HG02981 (cell line): ENCODE measurements around the gene STAG1.
"Not testable (repeated sequence)": the region's sequence is repeated elsewhere in the genome, so short reads cannot be mapped to it uniquely, and the experiment has no call there.

Experiments used
- ATAC-seq: cut with Tn5 transposase; IDR thresholded peaks from one replicate; pipeline ENCODE4 v1.9.1; 2021; ENCODE audit warnings: mild to moderate bottlenecking, moderate library complexity; ENCODE audit not compliant: unreplicated experiment

The STAG1 gene

DNA sequence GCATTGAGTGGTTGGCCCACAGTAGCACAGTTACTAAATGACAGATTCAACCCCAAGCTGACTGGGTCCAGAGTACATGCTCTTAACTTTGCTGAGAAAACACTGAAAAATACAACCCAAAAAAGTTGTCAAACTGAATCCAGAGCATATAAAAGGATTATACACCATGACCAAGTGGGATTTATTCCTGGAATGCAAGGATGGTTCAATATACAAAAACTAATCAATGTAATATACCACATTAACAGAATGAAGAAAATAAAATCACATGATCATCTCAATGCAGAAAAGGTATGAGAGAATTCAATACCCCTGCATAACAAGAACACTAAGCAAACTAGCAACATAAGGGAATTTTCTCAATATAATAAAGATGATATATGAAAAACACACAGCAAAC, 98.5 kb downstream of the STAG1 start:
- ATAC-seq, result no peak

DNA sequence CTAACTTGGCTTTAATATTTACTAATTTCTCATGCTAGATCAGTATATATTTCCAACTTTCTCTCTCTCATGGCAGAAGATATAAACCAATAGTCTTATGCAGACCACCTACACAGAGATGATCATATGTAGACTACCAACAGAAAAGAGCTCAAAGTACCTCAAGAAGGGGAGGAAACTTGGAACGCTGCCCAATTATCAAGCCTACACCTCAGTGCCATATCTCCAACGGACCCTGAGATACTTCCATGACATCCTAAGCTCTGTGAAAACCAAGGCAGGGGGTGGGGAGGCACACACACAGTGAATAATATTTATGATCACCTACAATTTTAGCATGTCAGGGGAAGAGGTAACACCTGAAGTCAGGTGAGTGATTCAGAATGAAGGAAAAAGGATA, 100.6 kb downstream of the STAG1 start:
- ATAC-seq, result no peak

DNA sequence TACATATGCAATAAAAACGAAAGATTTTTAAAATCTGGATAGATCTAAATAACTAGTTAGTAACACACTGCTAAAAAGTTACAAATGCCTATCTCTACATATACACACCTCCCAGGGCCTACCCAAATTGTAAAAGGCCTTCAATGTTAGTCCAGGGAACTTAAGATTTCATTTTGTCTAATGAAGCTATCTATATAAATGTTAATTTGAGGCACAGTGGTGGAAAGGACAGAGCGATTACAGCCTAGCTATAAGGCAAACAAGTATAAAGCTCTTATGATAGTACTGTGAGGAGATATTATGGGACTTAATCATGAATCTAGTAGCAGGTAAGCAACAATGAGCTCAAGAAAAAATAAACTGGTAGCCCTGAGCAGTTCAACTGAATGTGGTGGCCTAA, 101.7 kb downstream of the STAG1 start:
- no peak for ATAC-seq

DNA sequence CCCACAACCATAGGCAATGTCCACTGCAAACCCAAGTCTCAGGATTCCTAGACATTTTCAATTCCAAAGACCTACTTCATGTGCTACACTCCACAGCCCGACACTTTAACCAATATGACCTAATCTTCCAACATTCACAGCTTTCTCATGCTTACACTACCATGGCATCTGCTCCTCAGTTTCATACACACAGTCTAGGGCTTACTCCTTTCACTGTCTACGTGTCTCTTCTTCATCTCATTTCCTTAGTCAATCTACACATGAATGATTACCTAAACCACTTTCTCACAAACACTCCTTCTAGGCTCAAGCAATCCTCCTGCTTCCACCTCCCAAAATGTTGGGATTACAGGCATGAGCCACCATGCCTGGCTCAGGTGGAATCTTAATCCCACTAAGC, 106.3 kb downstream of the STAG1 start:
- ATAC-seq, result peak; percentile 64

DNA sequence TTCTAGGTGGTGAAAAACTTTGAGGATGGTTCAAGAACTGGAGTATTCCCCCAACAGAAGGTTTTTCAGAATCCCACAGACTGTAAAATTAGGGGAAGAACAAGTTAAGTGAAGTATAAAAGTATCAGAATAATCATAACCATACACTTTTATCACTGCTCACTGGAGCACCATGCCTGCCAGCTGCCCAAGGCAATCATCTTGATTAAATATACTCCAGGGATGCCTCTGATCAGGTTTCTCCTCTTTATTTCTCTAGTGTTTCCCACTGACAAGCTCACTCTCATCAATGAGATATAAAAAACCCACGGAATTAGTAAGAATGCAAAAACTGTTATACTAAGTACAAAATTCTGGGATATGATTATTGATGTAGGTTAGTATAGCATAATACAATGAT, 108.0 kb downstream of the STAG1 start:
- no peak for ATAC-seq

DNA sequence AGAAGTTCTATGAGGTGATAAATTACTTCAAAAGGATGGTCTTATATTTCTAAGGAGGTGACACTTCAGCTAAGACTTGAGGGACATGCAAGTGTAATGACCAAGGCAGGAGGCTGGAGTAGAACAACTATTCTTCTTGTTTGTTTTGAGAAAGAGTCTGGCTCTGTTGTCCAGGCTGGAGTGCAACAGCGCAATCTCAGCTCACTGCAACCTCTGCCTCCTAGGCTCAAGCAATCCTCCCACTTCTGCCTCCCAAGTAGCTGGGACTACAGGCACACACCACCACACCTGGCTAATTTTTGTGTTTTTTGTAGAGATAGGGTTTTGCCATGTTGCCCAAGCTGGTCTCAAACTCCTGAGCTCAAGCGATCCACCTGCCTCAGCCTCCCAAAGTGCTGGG, 108.8 kb downstream of the STAG1 start:
- ATAC-seq, result not testable (repeated sequence)

DNA sequence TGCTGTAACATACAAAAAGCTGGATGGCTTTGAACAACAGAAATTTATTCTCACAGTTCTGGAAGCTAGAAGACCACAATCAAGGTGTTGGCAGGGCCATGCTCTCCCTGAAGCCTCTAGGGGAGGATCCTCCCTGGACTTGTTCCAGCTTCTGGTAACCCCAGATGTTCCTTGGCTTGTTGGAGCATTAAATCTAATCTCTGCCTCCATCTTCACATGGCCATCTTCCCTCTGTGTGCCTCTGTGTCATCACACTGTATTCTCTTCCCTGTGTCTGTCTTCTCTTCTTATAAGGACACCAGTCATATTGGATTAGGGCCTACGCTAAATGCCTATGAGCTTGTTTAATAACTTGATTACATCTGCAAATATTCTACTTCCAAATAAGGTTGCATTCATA, 109.5 kb downstream of the STAG1 start:
- no peak for ATAC-seq

DNA sequence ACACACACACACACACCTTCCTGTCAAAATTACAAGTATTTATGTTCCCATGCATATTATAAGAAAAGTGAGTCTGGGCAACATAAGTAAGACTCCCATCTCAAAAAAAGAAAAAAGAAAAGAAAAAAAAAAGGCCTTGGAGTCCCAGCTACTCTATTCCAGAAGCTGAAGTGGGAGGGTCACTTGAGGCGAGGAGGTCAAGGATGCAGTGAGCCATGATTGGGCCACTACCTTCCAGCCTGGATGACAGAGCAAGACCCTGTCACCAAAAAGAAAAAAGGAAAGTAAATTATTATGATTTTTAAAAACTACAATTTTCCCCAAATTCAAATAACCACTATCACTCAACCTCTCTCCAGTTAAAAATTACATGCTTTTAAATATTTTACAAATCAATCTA, 113.1 kb downstream of the STAG1 start:
- ATAC-seq, result no peak

DNA sequence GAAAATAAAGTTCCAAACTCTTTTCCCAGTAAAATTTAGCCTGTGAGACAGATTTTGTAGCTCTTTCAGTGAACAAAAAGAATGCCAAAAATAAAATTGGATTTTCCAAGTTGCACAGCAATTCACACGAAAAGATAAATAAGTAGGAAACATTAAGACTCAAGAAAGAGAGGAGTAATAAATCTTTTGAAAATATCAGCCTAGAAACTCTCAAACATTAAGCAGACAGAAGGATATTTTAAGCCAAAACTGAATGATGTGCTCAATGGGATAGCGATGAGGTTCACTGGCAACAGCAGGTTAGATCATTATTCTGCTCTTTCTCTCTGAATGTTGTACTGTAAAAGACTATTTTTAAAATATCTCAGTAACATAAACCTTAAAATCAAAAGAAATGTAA, 115.0 kb downstream of the STAG1 start:
- ATAC-seq, result no peak

DNA sequence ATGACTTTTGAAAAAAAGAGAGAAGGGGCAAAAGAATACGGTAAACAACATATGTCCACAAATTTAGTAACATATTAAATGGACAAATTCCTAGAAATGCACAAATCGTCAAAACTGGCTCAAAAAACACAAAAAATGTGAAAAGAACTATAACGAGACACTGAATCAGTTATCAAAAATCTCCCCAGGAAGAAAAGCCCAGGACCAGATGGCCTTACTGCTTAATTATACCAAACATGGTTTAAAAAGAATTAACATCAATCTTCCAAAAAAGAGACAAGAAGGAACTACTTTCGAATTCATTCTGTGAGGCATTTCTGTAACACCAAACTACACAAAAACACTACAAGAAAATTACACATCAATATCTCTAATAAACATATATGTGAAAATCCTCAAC, 117.4 kb downstream of the STAG1 start:
- ATAC-seq, result no peak

DNA sequence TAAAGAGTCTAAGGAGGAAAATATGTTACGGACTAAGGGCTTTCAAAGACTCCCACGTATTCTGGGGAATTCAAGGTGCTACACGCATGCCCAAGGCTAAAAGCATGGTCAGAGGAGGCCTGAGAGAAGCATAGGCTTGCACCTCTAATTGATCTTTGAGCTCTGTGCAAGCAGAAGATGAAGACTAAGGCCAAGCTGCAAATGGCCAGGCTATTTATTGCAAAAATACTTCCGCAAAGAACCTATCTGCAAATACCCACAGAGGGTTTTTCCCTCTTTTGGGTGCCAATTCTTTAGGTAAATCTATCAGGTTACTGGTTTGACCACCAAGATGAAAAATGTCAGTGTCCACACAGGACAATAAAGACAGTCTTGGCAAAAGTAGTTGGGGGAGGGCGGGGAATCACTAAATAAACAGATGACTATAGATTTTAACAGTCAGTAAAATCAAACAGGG, 119.5 kb downstream of the STAG1 start:
- ATAC-seq, result no peak

DNA sequence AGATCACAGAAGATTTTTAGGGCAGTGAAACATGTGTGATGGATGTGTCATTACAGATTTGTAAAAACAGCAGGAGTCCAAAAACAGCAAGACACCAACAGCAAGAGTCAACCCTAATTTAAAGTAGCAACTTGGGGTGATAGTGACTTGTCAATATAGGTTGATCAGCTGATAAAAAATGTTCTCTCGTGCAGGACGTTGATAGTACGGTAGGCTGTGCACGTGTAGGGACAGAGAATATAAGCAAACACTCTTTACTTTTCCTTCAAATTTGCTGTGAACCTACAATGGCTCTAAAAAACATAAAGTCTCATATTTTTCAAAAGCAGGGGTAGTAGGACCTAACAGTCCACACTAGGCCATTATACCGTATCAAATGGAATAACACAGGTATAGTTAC, 120.8 kb downstream of the STAG1 start:
- ATAC-seq, result no peak

DNA sequence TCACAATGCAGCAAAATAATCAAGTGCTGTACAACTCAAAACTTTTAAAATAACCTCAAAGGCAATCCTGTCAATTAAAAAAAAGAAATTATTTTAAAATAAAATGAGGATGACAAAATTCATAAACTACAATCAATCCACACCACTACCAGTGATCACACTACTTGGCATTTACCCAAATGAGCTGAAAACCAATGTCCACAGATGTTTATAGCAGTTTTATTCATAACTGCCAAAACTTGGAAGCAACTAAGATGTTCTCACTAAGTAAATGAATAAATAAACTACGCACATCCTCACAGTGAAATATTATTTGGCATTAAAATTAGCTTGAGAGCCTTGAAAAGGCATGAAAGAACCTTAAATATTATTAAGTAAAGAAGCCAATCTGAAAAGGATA, 121.3 kb downstream of the STAG1 start:
- ATAC-seq, result no peak

DNA sequence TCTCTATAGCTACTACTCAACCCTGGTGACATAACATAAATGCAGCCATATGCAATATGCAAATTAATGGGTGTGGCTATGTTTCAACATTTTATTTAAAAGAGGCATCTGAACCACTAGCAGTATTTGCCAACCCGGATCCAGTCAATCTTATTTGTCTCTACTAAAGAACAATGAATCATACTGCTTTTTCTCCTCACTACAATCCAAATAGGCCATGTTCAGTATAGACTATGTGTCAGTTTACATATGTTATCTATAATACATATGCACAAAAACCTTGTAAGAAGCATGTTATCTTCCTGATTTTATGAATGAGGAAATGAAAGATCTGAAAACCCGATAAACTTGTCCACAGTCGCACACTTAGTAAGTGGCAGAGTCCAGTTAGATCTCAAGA, 125.7 kb downstream of the STAG1 start:
- ATAC-seq, result no peak

DNA sequence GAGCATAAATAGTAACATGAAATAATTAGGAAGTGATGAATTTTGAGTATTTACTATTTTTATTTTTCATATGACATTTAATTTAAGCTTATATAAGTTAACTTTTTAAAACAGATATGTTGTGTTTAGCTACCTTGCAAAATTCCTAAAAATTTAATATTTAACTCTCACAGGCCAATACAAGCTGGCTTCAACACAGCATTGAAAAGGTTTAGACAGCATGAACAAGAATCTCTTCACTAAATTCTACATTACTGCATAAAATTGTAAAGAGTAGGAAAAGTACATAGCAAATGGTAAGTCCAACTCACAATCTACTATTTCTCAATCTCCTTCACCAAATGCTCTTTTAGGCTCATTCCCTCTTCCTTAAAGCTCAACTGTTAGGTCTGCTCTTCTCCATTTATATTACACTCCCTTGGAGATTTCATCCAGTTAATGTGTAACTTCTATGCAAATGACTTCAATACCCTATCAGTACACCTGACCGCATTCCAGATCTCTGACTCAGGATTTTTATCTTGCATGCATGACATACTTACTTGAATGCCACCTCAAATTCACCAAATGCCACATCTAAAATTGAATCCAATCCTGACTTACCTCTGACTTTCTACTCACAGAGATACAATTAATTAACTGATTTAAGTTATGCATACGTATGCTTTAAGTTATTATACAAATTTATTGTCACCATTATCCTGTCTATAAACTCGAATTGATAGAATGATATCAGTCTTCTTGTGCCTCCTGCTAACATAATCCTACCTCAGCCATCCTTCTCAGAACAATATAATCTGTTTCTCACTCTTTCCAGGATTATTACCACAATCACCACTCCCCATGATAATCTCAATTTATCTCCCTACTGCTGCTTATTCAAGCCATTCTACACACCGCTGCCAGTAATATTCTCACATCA, 127.0 kb downstream of the STAG1 start:
- ATAC-seq, result no peak

DNA sequence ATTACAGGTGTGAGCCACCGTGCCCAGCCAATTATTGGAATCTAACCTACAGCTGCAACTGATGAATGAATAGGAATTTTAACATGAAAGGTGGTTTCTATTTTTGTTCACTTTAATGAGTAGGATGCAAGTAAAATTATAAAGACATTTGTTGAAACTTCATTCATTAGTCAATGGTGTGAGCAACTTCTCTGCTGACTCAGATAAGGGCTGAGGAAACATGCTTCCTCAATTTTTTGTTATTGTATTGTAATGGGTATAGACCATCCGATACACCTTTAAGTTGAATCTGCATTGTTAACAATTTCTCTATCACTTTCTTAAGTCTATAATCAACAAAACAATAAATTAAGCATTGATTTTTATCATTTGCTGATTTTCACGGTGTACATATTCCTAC, 127.8 kb downstream of the STAG1 start:
- ATAC-seq, result no peak

DNA sequence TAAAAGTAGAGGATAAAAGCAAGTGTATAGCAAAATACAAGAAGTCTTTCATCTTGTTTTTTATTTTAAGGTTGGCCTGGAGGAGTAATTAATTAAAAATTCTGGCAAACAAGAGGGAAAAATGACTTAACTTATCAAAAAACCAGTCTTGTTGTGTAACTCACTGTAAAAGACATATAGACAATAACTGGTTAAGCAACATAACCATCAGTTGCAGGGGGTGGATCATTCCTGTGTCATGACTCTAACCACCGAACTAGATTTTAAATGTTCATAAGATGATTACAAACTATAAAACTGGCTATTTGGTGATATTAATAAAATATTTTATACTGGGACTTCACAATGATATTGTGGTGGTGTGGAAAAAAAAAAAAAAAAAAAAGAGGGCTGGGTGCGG, 130.6 kb downstream of the STAG1 start:
- no peak for ATAC-seq

DNA sequence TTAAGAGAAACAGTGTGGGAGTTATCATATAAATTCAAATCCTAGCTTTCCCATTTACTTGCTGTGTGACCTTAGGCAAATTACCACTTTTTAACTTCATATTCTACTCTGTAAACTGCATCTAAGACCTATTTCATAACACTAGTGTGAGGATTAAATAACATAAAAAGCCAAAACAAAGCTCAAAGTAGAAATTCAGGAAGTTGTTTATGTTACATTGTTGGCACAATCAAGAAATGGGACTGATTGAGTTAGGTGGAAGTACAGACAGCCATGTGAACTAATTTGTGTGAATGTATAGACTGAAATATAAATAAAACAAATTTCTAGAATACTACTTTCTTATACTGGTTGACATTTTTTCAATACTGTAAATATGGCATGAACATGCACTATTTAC, 131.7 kb downstream of the STAG1 start:
- ATAC-seq, result no peak

DNA sequence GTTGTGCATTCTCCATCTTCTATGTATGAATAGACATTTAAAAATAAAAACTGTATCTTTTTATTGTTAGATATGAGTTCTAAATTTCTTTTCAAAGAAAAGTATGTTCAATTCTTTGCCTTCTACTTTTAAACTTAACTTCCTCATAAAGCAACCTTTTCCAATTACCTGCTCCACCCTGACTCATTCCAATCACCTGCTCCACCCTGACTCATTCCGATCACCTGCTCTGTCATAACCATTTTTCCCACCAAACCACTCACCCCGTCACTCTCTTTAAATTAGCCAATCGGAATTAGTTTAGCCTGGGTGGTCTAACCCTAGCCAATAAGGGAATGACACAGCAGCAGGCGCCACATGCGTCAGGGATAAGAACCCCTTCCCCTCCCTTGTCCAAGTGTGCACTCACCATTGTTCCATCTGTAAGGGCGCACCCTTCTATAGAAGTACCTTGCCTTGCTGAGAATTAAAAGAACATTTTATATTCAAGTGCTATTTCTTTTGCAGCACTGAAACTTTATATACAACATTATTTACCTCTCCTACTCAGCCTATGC, 134.1 kb downstream of the STAG1 start:
- ATAC-seq, result not testable (repeated sequence)

DNA sequence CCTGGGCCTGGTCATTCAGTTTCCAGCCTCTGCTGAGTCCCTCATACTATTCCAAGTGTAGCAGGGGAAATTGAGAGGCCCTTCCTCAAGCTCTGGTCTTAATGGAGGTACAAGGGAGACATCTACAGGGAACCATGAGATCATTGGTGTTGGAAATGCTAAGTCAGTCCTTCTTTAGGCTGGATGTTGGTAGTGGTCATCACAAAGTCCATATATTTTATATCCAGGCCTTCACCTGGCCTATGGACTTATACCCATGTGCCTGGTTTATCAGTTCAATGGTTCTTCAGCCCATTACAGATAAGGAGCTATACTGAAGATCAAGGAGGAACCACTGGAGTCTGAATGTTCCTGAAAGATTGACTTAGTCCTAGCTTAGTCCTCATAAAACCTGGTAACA, 135.0 kb downstream of the STAG1 start:
- no peak for ATAC-seq

DNA sequence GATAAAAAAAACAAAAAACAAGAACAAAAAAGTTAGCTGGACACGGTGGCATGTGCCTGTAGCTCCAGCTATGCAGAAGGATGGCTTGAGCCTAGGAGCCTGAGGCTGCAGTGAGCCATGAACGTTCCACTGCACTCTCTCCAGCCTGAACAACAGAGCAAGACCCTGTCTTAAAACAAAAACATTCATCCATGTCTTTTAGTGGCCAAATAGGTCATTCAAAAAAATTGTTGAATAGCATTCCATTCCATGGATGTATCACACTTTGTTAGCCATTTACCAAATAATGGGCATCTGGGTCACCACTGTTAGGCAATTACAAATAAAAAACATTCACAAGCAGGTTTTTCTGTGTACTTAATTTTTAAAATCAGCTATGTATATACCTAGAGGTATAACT, 139.7 kb downstream of the STAG1 start:
- no peak for ATAC-seq

DNA sequence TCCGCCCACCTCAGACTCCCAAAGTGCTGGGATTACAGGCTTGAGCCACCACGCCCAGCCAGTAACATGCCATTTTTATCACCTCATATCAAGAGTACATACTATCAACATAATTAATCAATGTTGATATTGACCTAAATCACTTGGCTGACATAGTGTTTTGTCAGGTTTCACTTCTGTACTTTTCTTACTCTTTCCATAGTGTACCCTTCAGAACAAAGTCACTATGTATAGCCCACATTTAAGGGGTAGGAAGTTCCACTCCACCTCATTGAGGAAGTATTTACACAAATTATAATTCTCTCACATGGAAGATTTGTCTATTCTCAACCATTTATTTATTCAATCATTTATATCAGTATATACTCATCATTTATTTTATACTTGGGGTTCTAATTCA, 145.2 kb downstream of the STAG1 start:
- no peak for ATAC-seq

DNA sequence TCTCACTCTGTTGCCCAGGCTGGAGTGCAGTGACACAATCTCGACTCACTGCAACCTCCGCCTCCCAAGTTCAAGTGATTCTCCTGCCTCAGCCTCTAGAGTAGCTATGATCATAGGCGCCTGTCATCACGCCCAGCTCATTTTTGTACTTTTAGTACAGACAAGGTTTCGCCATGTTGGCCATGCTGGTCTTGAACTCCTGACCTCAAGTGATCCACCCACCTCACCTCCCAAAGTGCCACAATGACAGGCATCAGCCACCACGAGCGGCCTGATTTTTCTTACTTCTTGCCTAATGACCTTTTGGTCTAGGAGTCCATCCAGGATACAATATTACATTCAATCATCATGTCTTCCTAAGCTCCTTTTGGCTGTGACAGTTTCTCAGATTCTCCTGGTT, 146.0 kb downstream of the STAG1 start:
- not testable (repeated sequence) for ATAC-seq
